Chondrocyte (in vitro differentiated cells): Measurements from ENCODE around the gene MEGF10. TPM values are rescaled to one million over a fixed set of nuclear protein-coding genes. Genes with fewer than 3 reads are reported as not detected.

Experiments used
- DNase-seq: peaks from one replicate; pipeline ENCODE4 v3.0.0; 2021; ENCODE audit warnings: mixed read lengths, low spot score
- H3K27ac Mint-ChIP-seq: one replicate; pipeline ENCODE4 v1.8.0; 2021; ENCODE audit warnings: mild to moderate bottlenecking, moderate library complexity, mixed read lengths; ENCODE audit not compliant: unreplicated experiment
- H3K27me3 Mint-ChIP-seq: 2 replicates; pipeline ENCODE4 v1.8.0; 2021; ENCODE audit warnings: low read depth, mixed read lengths
- H3K36me3 Mint-ChIP-seq: 2 replicates; pipeline ENCODE4 v1.8.0; 2021; ENCODE audit warnings: low read depth, mixed read lengths
- H3K4me1 Mint-ChIP-seq: 2 replicates; pipeline ENCODE4 v1.8.0; 2021; ENCODE audit warnings: low read depth, mild to moderate bottlenecking, mixed read lengths
- H3K4me3 Mint-ChIP-seq: one replicate; pipeline ENCODE4 v1.8.0; 2021; ENCODE audit warnings: mild to moderate bottlenecking, moderate library complexity, mixed read lengths; ENCODE audit not compliant: unreplicated experiment
- H3K9me3 Mint-ChIP-seq: 2 replicates; pipeline ENCODE4 v1.8.0; 2021; ENCODE audit warnings: low read depth, mixed read lengths
- total RNA-seq: library from RNA; stranded (reverse); gene quantifications from 3 replicates; pipeline ENCODE4 v1.2.1, GENCODE V29; 2021
- TF ChIP-seq, protein P1 (sequence below): fragments of 200-600 bp; sonication (generic); IDR thresholded peaks from 2 replicates; pipeline ENCODE4 v1.5.0; 2021; ENCODE audit warnings: antibody characterized with exemption, mild to moderate bottlenecking, moderate library complexity

Gene MEGF10
- total RNA-seq, 1 donor from 2014 or later, result 6.6 TPM

DNA sequence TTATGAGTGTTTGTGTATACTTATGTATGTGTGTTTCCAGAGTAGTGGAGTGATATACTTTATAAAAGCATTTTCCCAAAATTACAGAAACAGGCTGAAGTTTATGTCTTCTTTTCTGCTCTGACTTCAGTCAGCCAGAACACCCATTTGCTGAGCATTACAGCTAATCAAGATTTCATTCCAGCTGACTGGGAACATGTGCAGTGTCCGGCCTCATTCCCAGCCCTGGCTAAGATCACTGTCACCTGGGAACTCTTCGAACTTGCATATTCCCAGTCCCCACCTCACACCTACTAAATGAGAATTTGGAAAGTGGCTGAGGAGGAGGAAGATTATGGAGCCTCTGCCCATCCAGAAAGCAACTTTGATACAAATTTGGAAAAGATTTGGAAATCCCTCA is 136.1 kb downstream of the MEGF10 start:
- no peak for DNase-seq
- H3K27ac Mint-ChIP-seq, result no peak overlapping the region
- no peaks in the 10 kb centered on the region for H3K9me3 Mint-ChIP-seq
- H3K4me3 Mint-ChIP-seq, result no peak overlapping the region
- H3K4me1 Mint-ChIP-seq, result peaks cover 21% of the 10 kb centered on the region
- H3K27me3 Mint-ChIP-seq, result no peaks in the 10 kb centered on the region
- peaks cover 5% of the 10 kb centered on the region for H3K36me3 Mint-ChIP-seq
- TF ChIP-seq, protein P1, sequence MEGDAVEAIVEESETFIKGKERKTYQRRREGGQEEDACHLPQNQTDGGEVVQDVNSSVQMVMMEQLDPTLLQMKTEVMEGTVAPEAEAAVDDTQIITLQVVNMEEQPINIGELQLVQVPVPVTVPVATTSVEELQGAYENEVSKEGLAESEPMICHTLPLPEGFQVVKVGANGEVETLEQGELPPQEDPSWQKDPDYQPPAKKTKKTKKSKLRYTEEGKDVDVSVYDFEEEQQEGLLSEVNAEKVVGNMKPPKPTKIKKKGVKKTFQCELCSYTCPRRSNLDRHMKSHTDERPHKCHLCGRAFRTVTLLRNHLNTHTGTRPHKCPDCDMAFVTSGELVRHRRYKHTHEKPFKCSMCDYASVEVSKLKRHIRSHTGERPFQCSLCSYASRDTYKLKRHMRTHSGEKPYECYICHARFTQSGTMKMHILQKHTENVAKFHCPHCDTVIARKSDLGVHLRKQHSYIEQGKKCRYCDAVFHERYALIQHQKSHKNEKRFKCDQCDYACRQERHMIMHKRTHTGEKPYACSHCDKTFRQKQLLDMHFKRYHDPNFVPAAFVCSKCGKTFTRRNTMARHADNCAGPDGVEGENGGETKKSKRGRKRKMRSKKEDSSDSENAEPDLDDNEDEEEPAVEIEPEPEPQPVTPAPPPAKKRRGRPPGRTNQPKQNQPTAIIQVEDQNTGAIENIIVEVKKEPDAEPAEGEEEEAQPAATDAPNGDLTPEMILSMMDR, result no peak

- no peak overlapping the region for H3K27ac Mint-ChIP-seq
- H3K4me3 Mint-ChIP-seq, result no peak overlapping the region
- no peaks in the 10 kb centered on the region for H3K9me3 Mint-ChIP-seq
- TF ChIP-seq, protein P1, result no peak
- peaks cover 3% of the 10 kb centered on the region for H3K36me3 Mint-ChIP-seq
- H3K27me3 Mint-ChIP-seq, result no peaks in the 10 kb centered on the region
- DNase-seq, result no peak
- H3K4me1 Mint-ChIP-seq, result peaks cover 21% of the 10 kb centered on the region
Measured at GRCh38 chr5:127428276-127428675, 137.7 kb downstream of the MEGF10 start.

GRCh38 chr5:127428748-127429147 is 138.2 kb downstream of the MEGF10 start:
- TF ChIP-seq, protein P1, result no peak
- Mint-ChIP-seq H3K4me3 (no peak overlapping the region), H3K27ac (no peak overlapping the region), H3K4me1 (peaks cover 21% of the 10 kb centered on the region), H3K27me3 (no peaks in the 10 kb centered on the region), H3K36me3 (peaks cover 3% of the 10 kb centered on the region), H3K9me3 (no peaks in the 10 kb centered on the region)
- no peak for DNase-seq

DNA sequence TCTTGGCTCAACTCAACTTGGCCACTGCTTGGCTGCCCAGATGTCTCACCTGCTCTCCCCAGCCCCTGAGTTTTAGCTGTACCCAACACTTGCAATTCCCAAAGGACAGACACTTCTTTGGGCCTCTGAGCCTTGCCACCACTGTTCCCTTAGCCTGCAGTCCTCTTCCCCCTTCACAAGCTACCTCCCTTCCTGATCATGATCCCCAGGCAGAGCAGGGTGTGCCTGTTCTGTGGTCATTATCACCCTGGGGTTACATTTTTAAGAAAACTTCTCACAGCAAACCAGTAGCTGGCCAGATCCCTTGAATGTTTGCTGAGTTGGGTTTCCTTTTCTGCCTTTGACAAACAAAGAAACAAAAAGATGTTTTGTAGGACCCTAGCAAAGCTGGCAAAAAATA is 139.3 kb downstream of the MEGF10 start:
- Mint-ChIP-seq H3K27ac (no peak overlapping the region), H3K4me1 (peaks cover 16% of the 10 kb centered on the region), H3K27me3 (no peaks in the 10 kb centered on the region), H3K36me3 (peaks cover 1% of the 10 kb centered on the region), H3K4me3 (no peak overlapping the region), H3K9me3 (no peaks in the 10 kb centered on the region)
- TF ChIP-seq, protein P1, result no peak
- DNase-seq, result no peak

GRCh38 chr5:127430627-127431026 is 140.0 kb downstream of the MEGF10 start:
- H3K27ac Mint-ChIP-seq, result no peak overlapping the region
- TF ChIP-seq, protein P1, result no peak
- no peaks in the 10 kb centered on the region for H3K9me3 Mint-ChIP-seq
- peaks cover 11% of the 10 kb centered on the region for H3K4me1 Mint-ChIP-seq
- H3K27me3 Mint-ChIP-seq, result no peaks in the 10 kb centered on the region
- H3K36me3 Mint-ChIP-seq, result peaks cover 1% of the 10 kb centered on the region
- no peak overlapping the region for H3K4me3 Mint-ChIP-seq
- no peak for DNase-seq
